K562 (cell line): ENCODE data around the gene CDKN2AIPNL. TPM values are rescaled to one million over a fixed set of nuclear protein-coding genes. Genes with fewer than 3 reads are reported as not detected.

ENCODE experiments used
- ATAC-seq: fragments of 200-7000 bp; cut with Tn5 transposase; 3 replicates; pipeline ENCODE4 v1.9.1; 2020; ENCODE audit warnings: moderate library complexity
- BruUV-seq: library from RNA; stranded (reverse); fragments of 400-500 nt; replicated peaks from 2 replicates; lab custom pipeline; 2021; lab: Mats Ljungman, UMichigan
- CTCF ChIA-PET: fragments of 300-600 bp; formaldehyde crosslinking; extraction: SDS; loops from one replicate; lab custom pipeline; 2021; ENCODE audit warnings: low intra/inter-chr PET ratio; lab: Yijun Ruan, JAX
- POLR2A ChIA-PET: fragments of 300-600, 350-650 bp; sonication (Branson Sonifier 250); formaldehyde crosslinking; extraction: SDS; loops from one replicate; lab custom pipeline; 2021; ENCODE audit warnings: antibody characterized with exemption, inconsistent platforms; lab: Yijun Ruan, JAX
- DNase-seq, 4 experiments: peaks; one replicate each; pipeline versions ENCODE4 v3.0.0 to v3.0.0-alpha.2; 2011 to 2018; ENCODE audit warnings: low spot score in 3 of 4, mixed read lengths in 3 of 4; ENCODE audit errors: extremely low read depth in 1 of 4
- FAIRE-seq: peaks from 2 replicates; lab custom pipeline; 2011; peaks lifted over from hg19 to GRCh38; lab: Jason Lieb, UNC
- H2AFZ ChIP-seq: 2 replicates; pipeline ENCODE4 v1.6.0; 2011; ENCODE audit warnings: low read depth, low read length, control low read depth, inconsistent platforms
- H3K27ac ChIP-seq: fragments of 200-600 bp; 3 replicates; pipeline ENCODE4 v1.8.0; 2011; ENCODE audit warnings: low read depth, mild to moderate bottlenecking, control low read depth, inconsistent platforms, low read length, moderate library complexity, mixed read lengths; ENCODE audit errors: extremely low read depth
- H3K27me3 ChIP-seq, 2 experiments: fragments of 300-600 bp in 1 of 2; 2 replicates in 1 of 2; 3 replicates in 1 of 2; pipeline versions ENCODE4 v1.6.0 to v1.8.0; 2011; ENCODE audit warnings: inconsistent platforms in 2 of 2, low read length in 2 of 2, mild to moderate bottlenecking in 1 of 2, mixed read lengths in 1 of 2, moderate library complexity in 1 of 2; ENCODE audit not compliant: control insufficient read depth in 2 of 2, insufficient read depth in 2 of 2
- H3K36me3 ChIP-seq: fragments of 300-600 bp; 3 replicates; pipeline ENCODE4 v1.8.0; 2011; ENCODE audit warnings: mild to moderate bottlenecking, low read length, inconsistent platforms; ENCODE audit not compliant: control insufficient read depth, insufficient read depth
- H3K4me1 ChIP-seq, 2 experiments: fragments of 200-600 bp in 1 of 2; replicated peaks in 1 of 2; 2 replicates in 1 of 2; 3 replicates in 1 of 2; pipeline versions ENCODE4 v1.5.1 to v1.8.0; 2011; ENCODE audit warnings: inconsistent platforms in 2 of 2, low read length in 2 of 2, mild to moderate bottlenecking in 1 of 2, mixed read lengths in 1 of 2, moderate library complexity in 1 of 2; ENCODE audit not compliant: control insufficient read depth in 2 of 2, insufficient read depth in 2 of 2
- H3K4me2 ChIP-seq: 2 replicates; pipeline ENCODE4 v1.6.1; 2011; ENCODE audit warnings: low read length, control low read depth, inconsistent platforms, mixed read lengths; ENCODE audit not compliant: insufficient read depth
- H3K4me3 ChIP-seq: fragments of 200-600 bp; sonication (generic), shearing (Covaris generic); 2 replicates; pipeline ENCODE4 v1.5.1; 2016; ENCODE audit warnings: control low read depth, inconsistent platforms
- H3K79me2 ChIP-seq: fragments of 200-600 bp; 3 replicates; pipeline ENCODE4 v1.8.0; 2011; ENCODE audit warnings: low read length, inconsistent platforms; ENCODE audit not compliant: control insufficient read depth, insufficient read depth
- H3K9ac ChIP-seq, 2 experiments: 2 replicates each; pipeline versions ENCODE4 v1.6.0 to v1.6.1; 2011; ENCODE audit warnings: low read depth in 2 of 2, low read length in 2 of 2, control low read depth in 1 of 2, inconsistent platforms in 1 of 2, mild to moderate bottlenecking in 1 of 2, mixed read lengths in 1 of 2; ENCODE audit not compliant: insufficient read depth in 1 of 2
- H3K9me1 ChIP-seq: one replicate; pipeline ENCODE4 v1.6.0; 2011; ENCODE audit warnings: inconsistent platforms, mild to moderate bottlenecking, low read length, moderate library complexity; ENCODE audit not compliant: control insufficient read depth, insufficient read depth
- H3K9me3 ChIP-seq: replicated peaks from 2 replicates; pipeline ENCODE4 v1.5.1; 2011; ENCODE audit warnings: low read depth, low read length, inconsistent platforms; ENCODE audit not compliant: control insufficient read depth, insufficient read depth
- H4K20me1 ChIP-seq: replicated peaks from 2 replicates; pipeline ENCODE4 v1.6.1; 2011; ENCODE audit warnings: low read length, inconsistent platforms, mixed read lengths; ENCODE audit not compliant: control insufficient read depth, insufficient read depth
- ARNT ChIP-seq, 2 experiments: fragments of 450-650 bp; IDR thresholded peaks; 2 replicates each; pipeline ENCODE4 v1.6.1; 2016; ENCODE audit warnings: mild to moderate bottlenecking in 1 of 2
- CEBPB ChIP-seq: fragments of 450-650 bp; IDR thresholded peaks from 2 replicates; pipeline ENCODE4 v1.6.1; 2016; ENCODE audit warnings: missing genetic modification characterization, missing compliant biosample characterization
- CTBP1 ChIP-seq: fragments of 450-650 bp; IDR thresholded peaks from 2 replicates; pipeline ENCODE4 v1.6.1; 2016; ENCODE audit warnings: borderline replicate concordance
- ELF1 ChIP-seq: fragments of 200-800 bp; sonication (Bioruptor generic); IDR thresholded peaks from 2 replicates; pipeline ENCODE4 v1.6.1; 2016; ENCODE audit warnings: missing genetic modification characterization, missing compliant biosample characterization
- HNRNPH1 ChIP-seq: fragments of 200-400 bp; formaldehyde crosslinking; optimal IDR thresholded peaks from 2 replicates; pipeline ENCODE3; 2017; ENCODE audit warnings: low read depth, mild to moderate bottlenecking, low read length, moderate library complexity
- HOMEZ ChIP-seq: fragments of 250-450 bp; sonication (Bioruptor Pico); IDR thresholded peaks from 2 replicates; pipeline ENCODE4 v1.4.0; 2020; ENCODE audit warnings: mild to moderate bottlenecking, moderate library complexity
- MCM5 ChIP-seq: fragments of 450-650 bp; IDR thresholded peaks from 2 replicates; pipeline ENCODE4 v1.6.1; 2016; ENCODE audit warnings: low read depth
- NFIX ChIP-seq: fragments of 250-450 bp; sonication (Bioruptor Pico); IDR thresholded peaks from 2 replicates; pipeline ENCODE4 v1.4.0; 2020; ENCODE audit warnings: low read depth, mild to moderate bottlenecking, moderate library complexity
- PCBP2 ChIP-seq: fragments of 200-400 bp; formaldehyde crosslinking; IDR thresholded peaks from 2 replicates; pipeline ENCODE4 v1.6.1; 2018; ENCODE audit warnings: low read length, low read depth, mild to moderate bottlenecking, moderate library complexity; ENCODE audit not compliant: poor library complexity, severe bottlenecking
- RB1 ChIP-seq: fragments of 450-650 bp; IDR thresholded peaks from 2 replicates; pipeline ENCODE4 v1.6.1; 2017; ENCODE audit warnings: low read depth, mild to moderate bottlenecking
- RFX1 ChIP-seq: fragments of 450-650 bp; IDR thresholded peaks from 2 replicates; pipeline ENCODE4 v1.6.1; 2016; ENCODE audit warnings: mild to moderate bottlenecking, moderate library complexity
- ZNF140 ChIP-seq: fragments of 250-450 bp; sonication (Bioruptor Pico); IDR thresholded peaks from 2 replicates; pipeline ENCODE4 v1.8.0; 2021; ENCODE audit warnings: moderate library complexity, mild to moderate bottlenecking, inconsistent platforms
- ZNF282 ChIP-seq: sonication (generic); formaldehyde crosslinking; IDR thresholded peaks from 2 replicates; pipeline ENCODE4 v1.8.1; 2023; ENCODE audit warnings: missing genetic modification reagents
- WGBS: fragments of 100-300 bp; shearing (Covaris generic); methylation state at CpG from one replicate; pipeline ENCODE4 v1.1.6; 2016; ENCODE audit warnings: low coverage, mixed read lengths; ENCODE audit not compliant: insufficient coverage; ENCODE audit errors: missing lambda C conversion rate; 5-methylcytosine and 5-hydroxymethylcytosine counted together
- in situ Hi-C: fragments of 300-500 bp; cut with MboI; formaldehyde crosslinking; loops from 4 replicates; pipeline ENCODE4 v1.15.0; 2018; ENCODE audit warnings: inconsistent platforms, mixed read lengths
- intact Hi-C: fragments of 100-400 bp; cut with micrococcal nuclease; formaldehyde crosslinking; loops from 2 replicates; pipeline ENCODE4 v1.14.2; 2022
- polyA plus RNA-seq, 8 experiments: library from polyadenylated mRNA; depleted of rRNA in 4 of 8; stranded (reverse) in 5 of 8; unstranded in 3 of 8; fragments of >200 nt; fragmentation: Nextera tagmentation in 2 of 8; fragmentation: Illumina TruSeq in 1 of 8; extraction: Ambion mirVana in 2 of 8; extraction: Trizol in 1 of 8; gene quantifications; 2 replicates each; pipeline versions ENCODE4 v1.2.1 to v1.2.3, GENCODE V29; 2011 to 2014; ENCODE audit warnings: inconsistent platforms in 1 of 8, missing spikeins in 1 of 8
- total RNA-seq, 7 experiments: library from RNA; depleted of rRNA in 6 of 7; stranded (reverse); fragments of >200 nt in 6 of 7; fragmentation: Illumina TruSeq in 2 of 7; extraction: Trizol in 2 of 7; gene quantifications; 2 replicates each; pipeline versions ENCODE4 v1.2.1 to v1.2.3, GENCODE V29; 2011 to 2021; ENCODE audit warnings: low replicate concordance in 1 of 7
- TF ChIP-seq, protein P1 (sequence below): fragments of 250-450 bp; sonication (Bioruptor Pico); IDR thresholded peaks from 2 replicates; pipeline ENCODE4 v1.5.0; 2020; ENCODE audit warnings: mild to moderate bottlenecking, borderline replicate concordance
- TF ChIP-seq, protein P2 (sequence below): fragments of 450-650 bp; formaldehyde crosslinking; IDR thresholded peaks from 2 replicates; pipeline ENCODE4 v1.4.0; 2022; ENCODE audit warnings: missing genetic modification characterization
- TF ChIP-seq, protein P3 (sequence below): fragments of 250-450 bp; sonication (Bioruptor Pico); IDR thresholded peaks from 2 replicates; pipeline ENCODE4 v1.4.0; 2020; ENCODE audit warnings: mild to moderate bottlenecking, moderate library complexity

The CDKN2AIPNL gene
- total and polyA plus RNA-seq, 9 of the 15 experiments (the other 6 are each of a cell fraction or from before 2014, with no cell fraction given): 19.9 to 46.9 (median 42.2) TPM

DNA sequence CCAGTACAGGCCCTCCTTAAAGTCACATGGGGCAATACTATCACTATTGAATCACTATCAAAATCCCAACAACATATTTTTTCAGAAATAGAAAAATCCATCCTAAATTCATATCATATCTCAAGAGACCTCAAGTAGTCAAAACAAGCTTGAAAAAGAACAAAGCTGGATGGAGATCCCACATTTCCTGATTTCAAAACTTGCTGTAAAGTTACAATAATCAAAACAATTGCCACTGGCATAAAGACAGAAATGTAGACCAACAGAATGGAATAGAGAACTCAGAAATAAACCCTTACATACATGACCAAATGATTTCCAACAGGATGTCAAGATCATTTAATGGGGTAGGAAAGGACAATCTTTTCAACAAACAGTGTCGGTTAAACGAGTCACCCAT, 41.3 kb upstream of the CDKN2AIPNL start:
- Histone ChIP-seq H3K27me3 (no peaks in the 10 kb centered on the region), H4K20me1 (no peaks in the 10 kb centered on the region), H3K4me3 (no peak overlapping the region), H3K27ac (no peak overlapping the region), H3K36me3 (no peaks in the 10 kb centered on the region), H3K4me1 (peaks cover 0 to 9% of the 10 kb centered on the region in 2 experiments; a peak in 2 of 5 replicates), H2AFZ (no peak overlapping the region), H3K9me1 (no peaks in the 10 kb centered on the region), H3K9me3 (no peaks in the 10 kb centered on the region), H3K4me2 (no peak overlapping the region), H3K9ac (no peak overlapping the region), H3K79me2 (no peaks in the 10 kb centered on the region)
- intact Hi-C loops: no loop called here
- in situ Hi-C loops: no loop called here
- ATAC-seq (no peak), DNase-seq (no peak), FAIRE-seq (no peak)
- CTCF ChIA-PET: no interaction called here
- POLR2A ChIA-PET: no interaction called here
- no TSS peak for BruUV-seq
- WGBS: 47% methylated on average over 2 of the region's 2 CpGs
- TF ChIP-seq ZNF140 (CRISPR knock-in tag) (no peak), HOMEZ (CRISPR knock-in tag) (no peak), MCM5 (no peak), ARNT (IDR thresholded peaks at IDR 0.05) (no peak), PCBP2 (no peak), HNRNPH1 (no peak), NFIX (no peak), CEBPB (tag) (no peak), RFX1 (no peak), ZNF282 (CRISPR knock-in tag) (no peak), RB1 (no peak), ELF1 (tag) (no peak), CTBP1 (no peak)
- TF ChIP-seq, protein P1, sequence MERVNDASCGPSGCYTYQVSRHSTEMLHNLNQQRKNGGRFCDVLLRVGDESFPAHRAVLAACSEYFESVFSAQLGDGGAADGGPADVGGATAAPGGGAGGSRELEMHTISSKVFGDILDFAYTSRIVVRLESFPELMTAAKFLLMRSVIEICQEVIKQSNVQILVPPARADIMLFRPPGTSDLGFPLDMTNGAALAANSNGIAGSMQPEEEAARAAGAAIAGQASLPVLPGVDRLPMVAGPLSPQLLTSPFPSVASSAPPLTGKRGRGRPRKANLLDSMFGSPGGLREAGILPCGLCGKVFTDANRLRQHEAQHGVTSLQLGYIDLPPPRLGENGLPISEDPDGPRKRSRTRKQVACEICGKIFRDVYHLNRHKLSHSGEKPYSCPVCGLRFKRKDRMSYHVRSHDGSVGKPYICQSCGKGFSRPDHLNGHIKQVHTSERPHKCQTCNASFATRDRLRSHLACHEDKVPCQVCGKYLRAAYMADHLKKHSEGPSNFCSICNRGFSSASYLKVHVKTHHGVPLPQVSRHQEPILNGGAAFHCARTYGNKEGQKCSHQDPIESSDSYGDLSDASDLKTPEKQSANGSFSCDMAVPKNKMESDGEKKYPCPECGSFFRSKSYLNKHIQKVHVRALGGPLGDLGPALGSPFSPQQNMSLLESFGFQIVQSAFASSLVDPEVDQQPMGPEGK (CRISPR knock-in tag): no peak
- TF ChIP-seq, protein P2, sequence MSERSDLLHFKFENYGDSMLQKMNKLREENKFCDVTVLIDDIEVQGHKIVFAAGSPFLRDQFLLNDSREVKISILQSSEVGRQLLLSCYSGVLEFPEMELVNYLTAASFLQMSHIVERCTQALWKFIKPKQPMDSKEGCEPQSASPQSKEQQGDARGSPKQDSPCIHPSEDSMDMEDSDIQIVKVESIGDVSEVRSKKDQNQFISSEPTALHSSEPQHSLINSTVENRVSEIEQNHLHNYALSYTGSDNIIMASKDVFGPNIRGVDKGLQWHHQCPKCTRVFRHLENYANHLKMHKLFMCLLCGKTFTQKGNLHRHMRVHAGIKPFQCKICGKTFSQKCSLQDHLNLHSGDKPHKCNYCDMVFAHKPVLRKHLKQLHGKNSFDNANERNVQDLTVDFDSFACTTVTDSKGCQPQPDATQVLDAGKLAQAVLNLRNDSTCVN: no peak
- TF ChIP-seq, protein P3, sequence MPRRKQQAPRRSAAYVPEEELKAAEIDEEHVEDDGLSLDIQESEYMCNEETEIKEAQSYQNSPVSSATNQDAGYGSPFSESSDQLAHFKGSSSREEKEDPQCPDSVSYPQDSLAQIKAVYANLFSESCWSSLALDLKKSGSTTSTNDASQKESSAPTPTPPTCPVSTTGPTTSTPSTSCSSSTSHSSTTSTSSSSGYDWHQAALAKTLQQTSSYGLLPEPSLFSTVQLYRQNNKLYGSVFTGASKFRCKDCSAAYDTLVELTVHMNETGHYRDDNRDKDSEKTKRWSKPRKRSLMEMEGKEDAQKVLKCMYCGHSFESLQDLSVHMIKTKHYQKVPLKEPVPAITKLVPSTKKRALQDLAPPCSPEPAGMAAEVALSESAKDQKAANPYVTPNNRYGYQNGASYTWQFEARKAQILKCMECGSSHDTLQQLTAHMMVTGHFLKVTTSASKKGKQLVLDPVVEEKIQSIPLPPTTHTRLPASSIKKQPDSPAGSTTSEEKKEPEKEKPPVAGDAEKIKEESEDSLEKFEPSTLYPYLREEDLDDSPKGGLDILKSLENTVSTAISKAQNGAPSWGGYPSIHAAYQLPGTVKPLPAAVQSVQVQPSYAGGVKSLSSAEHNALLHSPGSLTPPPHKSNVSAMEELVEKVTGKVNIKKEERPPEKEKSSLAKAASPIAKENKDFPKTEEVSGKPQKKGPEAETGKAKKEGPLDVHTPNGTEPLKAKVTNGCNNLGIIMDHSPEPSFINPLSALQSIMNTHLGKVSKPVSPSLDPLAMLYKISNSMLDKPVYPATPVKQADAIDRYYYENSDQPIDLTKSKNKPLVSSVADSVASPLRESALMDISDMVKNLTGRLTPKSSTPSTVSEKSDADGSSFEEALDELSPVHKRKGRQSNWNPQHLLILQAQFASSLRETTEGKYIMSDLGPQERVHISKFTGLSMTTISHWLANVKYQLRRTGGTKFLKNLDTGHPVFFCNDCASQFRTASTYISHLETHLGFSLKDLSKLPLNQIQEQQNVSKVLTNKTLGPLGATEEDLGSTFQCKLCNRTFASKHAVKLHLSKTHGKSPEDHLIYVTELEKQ (CRISPR knock-in tag): no peak
